Measurements from ENCODE around the gene TRIM26.

The TRIM26 gene

GRCh38 chr6:30207619-30208295 is 5.4 kb downstream of the TRIM26 start:
- FAIRE-seq = no peak

- FAIRE-seq = no peak
These were observed 6.2 kb downstream of the TRIM26 start for GRCh38 chr6:30206799-30207618.

- no peak for FAIRE-seq
These were observed 7.1 kb downstream of the TRIM26 start for GRCh38 chr6:30206152-30206551.

GRCh38 chr6:30204116-30204515 is 9.1 kb downstream of the TRIM26 start:
- no peak for FAIRE-seq

DNA sequence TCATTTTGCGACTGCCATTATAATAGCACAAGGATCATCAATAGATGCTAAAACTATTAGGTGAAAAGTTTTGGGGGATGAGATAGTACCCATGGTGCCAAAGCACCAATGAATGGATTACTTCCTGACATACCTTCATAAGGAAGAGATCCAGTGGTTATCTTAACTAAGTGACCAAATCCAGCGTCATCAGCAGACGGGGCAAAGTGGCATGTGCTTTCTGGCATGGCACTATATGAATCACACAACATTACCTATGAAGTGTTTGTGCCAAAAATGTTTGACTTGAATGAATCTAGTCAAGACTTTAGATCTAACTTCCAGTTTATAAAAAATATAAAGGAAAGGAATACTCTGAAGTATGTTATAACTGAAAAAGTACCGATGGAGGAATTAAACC is 10.8 kb downstream of the TRIM26 start:
- no peak for FAIRE-seq

- FAIRE-seq = no peak
These were observed 12.5 kb downstream of the TRIM26 start for GRCh38 chr6:30200551-30201281.

DNA sequence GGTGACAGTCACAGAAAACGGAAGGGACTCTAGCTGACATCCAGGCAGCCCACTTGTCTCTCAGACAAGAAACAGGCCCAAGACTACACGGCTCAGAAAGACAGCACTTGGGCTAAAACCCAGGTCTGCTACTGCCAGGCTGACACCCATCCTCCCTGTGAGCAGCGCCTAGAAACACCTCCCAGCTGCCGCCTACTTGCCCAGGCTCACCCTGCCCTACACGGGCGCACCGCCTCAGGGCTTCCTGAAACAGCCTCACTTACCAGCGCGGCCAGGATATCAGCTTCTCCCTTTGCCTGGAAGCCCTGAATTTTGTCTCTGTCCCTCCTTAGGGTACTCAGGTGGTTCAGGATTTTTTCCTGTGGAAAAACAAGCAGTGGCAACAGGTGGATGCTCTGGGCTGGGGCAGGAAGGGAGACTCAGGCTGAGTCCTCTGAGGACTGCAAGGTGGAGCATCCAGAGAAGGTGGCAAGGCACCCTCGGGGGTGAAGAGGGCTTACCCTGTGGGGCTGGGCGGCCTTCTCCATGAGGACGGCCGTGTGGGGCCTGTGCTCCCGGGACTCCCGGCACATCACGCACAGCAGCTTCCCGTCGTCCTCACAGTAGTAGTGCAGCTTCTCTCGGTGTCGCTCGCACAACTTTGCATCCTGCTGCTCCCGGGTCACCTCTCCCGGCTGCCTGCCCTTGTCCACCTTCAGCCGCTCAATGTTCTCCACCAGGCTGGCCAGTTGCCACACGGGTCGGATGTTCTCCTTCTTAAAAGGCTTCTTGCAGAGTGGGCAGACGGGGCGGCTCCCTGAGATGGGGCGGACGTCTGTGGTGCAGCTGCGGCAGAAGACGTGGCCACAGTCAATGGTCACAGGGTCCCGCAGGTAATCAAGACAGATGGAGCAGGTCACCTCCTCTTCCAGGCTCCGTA is 14.8 kb downstream of the TRIM26 start:
- no peak for FAIRE-seq

- no peak for FAIRE-seq
These were observed 16.8 kb downstream of the TRIM26 start for GRCh38 chr6:30196376-30196775.

GRCh38 chr6:30195951-30196350 is 17.3 kb downstream of the TRIM26 start:
- no peak for FAIRE-seq

- FAIRE-seq = no peak
These were observed 18.2 kb downstream of the TRIM26 start for GRCh38 chr6:30194797-30195690.

DNA sequence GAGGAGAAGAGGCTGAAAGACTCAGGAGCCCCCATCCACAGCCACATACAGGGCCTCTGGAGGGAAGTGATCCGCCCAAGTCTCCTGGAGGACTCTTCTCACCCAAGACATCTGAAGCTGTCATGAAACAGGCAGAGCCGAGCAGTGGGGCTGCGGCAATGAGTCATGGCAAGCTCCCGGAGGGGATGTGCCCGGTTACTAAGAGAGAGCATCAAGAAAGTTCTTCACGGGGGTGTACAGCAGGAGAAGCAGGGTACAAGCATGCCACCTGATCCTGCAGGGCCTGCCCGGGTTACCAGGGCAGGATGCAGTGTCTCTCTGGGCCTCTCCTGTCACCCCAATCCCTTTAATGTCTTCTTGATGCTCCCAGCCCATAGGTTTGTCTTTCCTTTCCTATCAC is 21.1 kb downstream of the TRIM26 start:
- no peak for FAIRE-seq

DNA sequence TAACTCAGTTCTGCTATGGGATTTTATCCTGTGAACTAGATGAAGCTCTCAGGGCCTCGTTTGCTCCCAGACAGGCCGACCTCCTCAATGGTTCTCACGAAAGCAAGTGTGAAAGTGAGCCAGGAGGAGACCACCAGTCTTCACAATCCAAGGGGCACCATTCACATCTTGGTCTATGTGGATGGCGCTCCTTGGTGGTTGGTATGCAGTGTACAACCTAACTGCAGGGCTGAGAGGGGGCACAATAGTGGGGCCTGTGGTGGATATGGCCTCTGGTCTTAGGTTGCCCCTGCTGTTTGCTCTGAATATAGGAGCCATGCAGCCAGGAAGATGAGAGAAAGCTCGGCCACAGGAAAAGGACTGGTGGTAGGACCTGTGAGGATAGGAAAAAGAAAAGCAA is 24.7 kb downstream of the TRIM26 start:
- no peak for FAIRE-seq

- no peak for FAIRE-seq
These were observed 27.2 kb downstream of the TRIM26 start for GRCh38 chr6:30185846-30186484.

GRCh38 chr6:30184417-30185031 is 28.7 kb downstream of the TRIM26 start:
- FAIRE-seq = no peak

- no peak for FAIRE-seq
These were observed 33.1 kb downstream of the TRIM26 start for GRCh38 chr6:30180145-30180544.

DNA sequence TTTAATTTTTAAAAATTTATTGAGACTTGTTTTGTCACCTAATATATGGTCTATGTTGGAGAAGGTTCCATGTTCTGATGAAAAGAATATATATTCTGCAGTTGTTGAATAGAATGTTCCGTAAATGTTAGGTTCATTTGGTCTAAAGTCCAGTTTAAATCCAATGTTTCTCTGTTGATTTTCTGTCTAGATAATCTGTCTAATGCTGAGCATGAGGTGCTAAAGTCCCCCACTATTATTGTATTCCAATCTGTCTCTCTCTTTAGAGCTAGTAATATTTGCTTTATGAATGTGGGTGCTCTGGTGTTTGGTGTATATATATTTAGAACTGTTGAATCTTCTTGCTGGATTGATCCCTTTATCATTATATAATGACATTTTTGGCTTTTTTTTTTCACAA is 34.4 kb downstream of the TRIM26 start:
- no peak for FAIRE-seq

DNA sequence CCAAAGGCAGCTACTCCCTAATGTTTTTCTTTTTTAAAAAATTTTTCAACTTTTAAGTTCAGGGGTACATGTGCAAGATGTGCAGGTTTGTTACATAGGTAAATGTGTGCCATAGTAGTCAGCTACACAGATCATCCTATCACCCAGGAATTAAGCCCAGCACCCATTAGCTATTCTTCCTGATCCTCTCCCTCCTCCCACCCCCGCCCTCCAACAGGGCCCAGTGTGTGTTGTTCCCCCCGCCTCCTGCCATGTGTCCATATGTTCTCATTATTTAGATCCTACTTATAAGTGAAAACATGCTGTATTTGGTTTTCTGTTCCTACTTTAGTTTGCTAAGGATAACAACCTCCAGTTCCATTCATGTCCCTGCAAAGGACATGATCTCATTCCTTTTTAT is 37.4 kb downstream of the TRIM26 start:
- no peak for FAIRE-seq

DNA sequence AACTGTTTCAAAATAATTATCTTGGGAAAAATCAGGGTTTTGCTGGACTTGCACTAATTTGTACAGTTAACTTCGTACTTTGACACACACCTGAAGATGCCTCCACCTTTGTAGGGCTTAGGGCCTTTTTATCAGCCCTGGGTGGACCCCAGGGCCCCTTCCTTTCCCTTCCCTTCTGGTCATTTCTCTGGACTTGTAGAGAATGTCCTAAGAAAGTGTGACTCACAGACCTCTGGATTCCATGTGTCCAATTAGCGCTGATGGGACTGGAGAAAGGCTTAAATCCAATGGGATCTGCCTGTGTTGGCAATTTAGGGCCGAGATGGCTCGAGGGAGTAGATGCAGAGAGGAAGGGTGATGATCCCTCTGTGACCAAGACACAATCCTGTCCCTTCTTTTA is 40.5 kb downstream of the TRIM26 start:
- no peak for FAIRE-seq

GRCh38 chr6:30171677-30172471 is 41.3 kb downstream of the TRIM26 start:
- no peak for FAIRE-seq
